ENCODE data around the gene SLC3A2. TPM values are rescaled to one million over a fixed set of nuclear protein-coding genes. Genes with fewer than 3 reads are reported as not detected.

The SLC3A2 gene
- total and polyA plus RNA-seq, 10 donors: 48.7 to 138 (median 111) TPM

GRCh38 chr11:62898027-62898426, 17.3 kb downstream of the SLC3A2 start:
- intact Hi-C loops (cut with DNase I; ENCODE audit: low total_unique reads): no loop called here
- Histone ChIP-seq H3K27me3 (replicated peaks in 1 of 7) (peaks cover 0 to 15% (median 0%) of the 10 kb centered on the region in 7 donors), H3K9me3 (no peaks in the 10 kb centered on the region), H3K36me3 (no peaks in the 10 kb centered on the region), H3K4me1 (peaks cover 0 to 10% (median 0%) of the 10 kb centered on the region in 6 donors), H3K27ac (no peak overlapping the region), H3K4me3 (no peak overlapping the region)
- TF ChIP-seq, protein P1, sequence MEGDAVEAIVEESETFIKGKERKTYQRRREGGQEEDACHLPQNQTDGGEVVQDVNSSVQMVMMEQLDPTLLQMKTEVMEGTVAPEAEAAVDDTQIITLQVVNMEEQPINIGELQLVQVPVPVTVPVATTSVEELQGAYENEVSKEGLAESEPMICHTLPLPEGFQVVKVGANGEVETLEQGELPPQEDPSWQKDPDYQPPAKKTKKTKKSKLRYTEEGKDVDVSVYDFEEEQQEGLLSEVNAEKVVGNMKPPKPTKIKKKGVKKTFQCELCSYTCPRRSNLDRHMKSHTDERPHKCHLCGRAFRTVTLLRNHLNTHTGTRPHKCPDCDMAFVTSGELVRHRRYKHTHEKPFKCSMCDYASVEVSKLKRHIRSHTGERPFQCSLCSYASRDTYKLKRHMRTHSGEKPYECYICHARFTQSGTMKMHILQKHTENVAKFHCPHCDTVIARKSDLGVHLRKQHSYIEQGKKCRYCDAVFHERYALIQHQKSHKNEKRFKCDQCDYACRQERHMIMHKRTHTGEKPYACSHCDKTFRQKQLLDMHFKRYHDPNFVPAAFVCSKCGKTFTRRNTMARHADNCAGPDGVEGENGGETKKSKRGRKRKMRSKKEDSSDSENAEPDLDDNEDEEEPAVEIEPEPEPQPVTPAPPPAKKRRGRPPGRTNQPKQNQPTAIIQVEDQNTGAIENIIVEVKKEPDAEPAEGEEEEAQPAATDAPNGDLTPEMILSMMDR (IDR thresholded peaks at IDR 0.05 in 8 of 11, conservative IDR thresholded peaks at IDR 0.05 in 3 of 11): no peak
- TF ChIP-seq POLR2AphosphoS5 (IDR thresholded peaks at IDR 0.05) (no peak), POLR2A (IDR thresholded peaks at IDR 0.05) (no peak)
- no peak for DNase-seq

DNA sequence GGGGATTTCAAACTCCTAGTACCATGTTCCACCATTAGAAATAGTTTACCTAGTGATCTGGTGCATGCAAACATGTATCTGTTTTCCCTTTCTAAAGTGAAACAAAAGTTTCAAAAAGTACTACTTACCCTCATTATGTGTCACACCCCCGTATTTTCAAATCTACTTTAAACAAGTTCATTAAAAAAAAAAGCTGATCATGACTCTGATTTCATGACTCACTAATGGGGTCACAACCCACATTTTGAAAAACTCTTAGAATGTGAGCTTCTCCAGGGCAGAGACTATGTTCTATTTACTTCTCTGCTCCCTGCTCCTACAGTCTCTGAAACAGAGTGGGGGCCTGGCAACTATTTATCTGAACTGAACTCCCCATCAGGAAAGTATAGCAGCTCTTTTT, 22.2 kb downstream of the SLC3A2 start:
- H3K36me3 ChIP-seq: no peaks in the 10 kb centered on the region
- peak overlapping the region in 1 of 8 donors; percentile 18 for H3K27ac ChIP-seq
- no peak for DNase-seq
- TF ChIP-seq POLR2A (IDR thresholded peaks at IDR 0.05) (no peak), POLR2AphosphoS5 (IDR thresholded peaks at IDR 0.05) (no peak)
- TF ChIP-seq, protein P1 (IDR thresholded peaks at IDR 0.05 in 8 of 11, conservative IDR thresholded peaks at IDR 0.05 in 3 of 11): no peak
- peaks cover 0 to 12% (median 0%) of the 10 kb centered on the region in 6 donors for H3K4me1 ChIP-seq
- intact Hi-C loops (cut with DNase I; ENCODE audit: low total_unique reads): no loop called here
- H3K4me3 ChIP-seq: no peak overlapping the region
- H3K9me3 ChIP-seq: no peaks in the 10 kb centered on the region
- peaks cover 0 to 27% (median 0%) of the 10 kb centered on the region in 7 donors for H3K27me3 ChIP-seq (replicated peaks in 1 of 7)
- 38 to 61% (median 52%) methylated on average over 1 of the region's 1 CpG for WGBS, 5 donors

DNA sequence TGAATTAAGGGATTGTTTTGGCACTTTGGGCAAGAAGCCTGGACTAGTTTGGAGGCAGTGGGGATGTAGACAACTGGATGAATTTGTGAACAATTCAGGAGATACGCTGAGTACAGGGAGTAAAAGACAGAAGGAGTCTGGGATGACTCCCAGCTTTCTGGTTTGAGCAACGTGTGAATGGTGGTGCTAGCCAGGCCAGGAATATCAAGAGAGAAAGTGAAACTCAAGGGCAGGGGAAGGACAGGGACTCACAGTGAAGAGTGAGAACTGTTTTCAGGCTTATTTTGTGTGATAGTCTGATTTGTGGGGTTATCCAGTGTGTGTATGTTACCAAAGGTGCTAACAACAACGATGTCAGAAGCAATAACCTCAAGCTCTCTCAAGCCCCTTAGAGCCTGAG, 24.6 kb downstream of the SLC3A2 start:
- Histone ChIP-seq H3K27ac (no peak overlapping the region), H3K4me3 (no peak overlapping the region), H3K4me1 (peaks cover 0 to 26% (median 13%) of the 10 kb centered on the region in 6 donors), H3K9me3 (no peaks in the 10 kb centered on the region), H3K27me3 (replicated peaks in 1 of 7) (peaks cover 0 to 30% (median 4%) of the 10 kb centered on the region in 7 donors), H3K36me3 (no peaks in the 10 kb centered on the region)
- WGBS, 5 donors: 29 to 59% (median 39%) methylated on average over 3 of the region's 3 CpGs
- TF ChIP-seq, protein P1 (IDR thresholded peaks at IDR 0.05 in 8 of 11, conservative IDR thresholded peaks at IDR 0.05 in 3 of 11): no peak
- TF ChIP-seq POLR2A (IDR thresholded peaks at IDR 0.05) (no peak), POLR2AphosphoS5 (IDR thresholded peaks at IDR 0.05) (no peak)
- intact Hi-C loops (cut with DNase I; ENCODE audit: low total_unique reads): no loop called here
- no peak for DNase-seq

- Histone ChIP-seq H3K9me3 (no peaks in the 10 kb centered on the region), H3K36me3 (no peaks in the 10 kb centered on the region), H3K4me3 (no peak overlapping the region), H3K27ac (no peak overlapping the region), H3K27me3 (replicated peaks in 1 of 7) (peaks cover 0 to 27% (median 4%) of the 10 kb centered on the region in 7 donors), H3K4me1 (peaks cover 0 to 26% (median 13%) of the 10 kb centered on the region in 6 donors)
- 20 to 26% (median 24%) methylated on average over 14 of the region's 14 CpGs for WGBS, 5 donors
- no peak for TF ChIP-seq POLR2A (IDR thresholded peaks at IDR 0.05)
- TF ChIP-seq, protein P1 (IDR thresholded peaks at IDR 0.05 in 8 of 11, conservative IDR thresholded peaks at IDR 0.05 in 3 of 11): peak; percentile 86 to 98 (median 96)
- intact Hi-C loops (cut with DNase I; ENCODE audit: low total_unique reads): loop anchor here (2.0 kb wide), 1 partner anchor 119 kb away; no protein-coding TSS in a partner anchor
- peak; percentile 90 for DNase-seq
These were observed 25.3 kb downstream of the SLC3A2 start for GRCh38 chr11:62905927-62906531.

Data from spleen (tissue), 11 donors.